IMR-90 (cell line): Measurements from ENCODE around the gene NDUFA3. TPM values are rescaled to one million over a fixed set of nuclear protein-coding genes. Genes with fewer than 3 reads are reported as not detected.

Experiments used
- ATAC-seq: fragments of 200-7000 bp; cut with Tn5 transposase; 2 replicates; pipeline ENCODE4 v1.9.1; 2020; ENCODE audit warnings: low read depth, mild to moderate bottlenecking, moderate library complexity
- BruUV-seq: library from RNA; stranded (reverse); fragments of 400-500 nt; replicated peaks from 2 replicates; lab custom pipeline; 2021; lab: Mats Ljungman, UMichigan
- CTCF ChIA-PET: fragments of 300-600 bp; formaldehyde crosslinking; extraction: SDS; loops from one replicate; lab custom pipeline; 2021; ENCODE audit warnings: antibody characterized with exemption; lab: Yijun Ruan, JAX
- POLR2A ChIA-PET: fragments of 300-600 bp; sonication (Branson Sonifier 250); formaldehyde crosslinking; loops from one replicate; lab custom pipeline; 2022; ENCODE audit warnings: antibody characterized with exemption; ENCODE audit not compliant: unreplicated experiment; lab: Charles Lee
- DNase-seq: peaks from one replicate; pipeline ENCODE4 v3.0.0; 2013
- H2AFZ ChIP-seq: replicated peaks from 2 replicates; pipeline ENCODE3; 2013; ENCODE audit warnings: low read length, mild to moderate bottlenecking; ENCODE audit not compliant: poor library complexity
- H2AK5ac ChIP-seq: 2 replicates; pipeline ENCODE4 v1.6.1; 2013; ENCODE audit warnings: low read depth, low read length, inconsistent platforms
- H2AK9ac ChIP-seq: replicated peaks from 2 replicates; pipeline ENCODE3; 2013; ENCODE audit warnings: mild to moderate bottlenecking, low read depth, low read length, moderate library complexity; ENCODE audit not compliant: poor library complexity
- H2BK120ac ChIP-seq: 2 replicates; pipeline ENCODE4 v1.6.1; 2013; ENCODE audit warnings: low read depth, low read length, inconsistent platforms
- H2BK15ac ChIP-seq: 3 replicates; pipeline ENCODE4 v1.6.1; 2013; ENCODE audit warnings: low read depth, low read length, inconsistent platforms
- H2BK20ac ChIP-seq: 2 replicates; pipeline ENCODE4 v1.6.1; 2013; ENCODE audit warnings: low read depth, mild to moderate bottlenecking, inconsistent platforms, low read length, moderate library complexity
- H2BK5ac ChIP-seq: 2 replicates; pipeline ENCODE4 v1.6.1; 2013; ENCODE audit warnings: mild to moderate bottlenecking, low read depth, low read length, inconsistent platforms; ENCODE audit not compliant: poor library complexity, severe bottlenecking
- H3K14ac ChIP-seq: replicated peaks from 2 replicates; pipeline ENCODE4 v1.6.1; 2013; ENCODE audit warnings: low read depth, low read length, inconsistent platforms
- H3K18ac ChIP-seq: 2 replicates; pipeline ENCODE4 v1.6.1; 2013; ENCODE audit warnings: low read depth, low read length, control low read depth
- H3K23ac ChIP-seq: 2 replicates; pipeline ENCODE4 v1.6.1; 2013; ENCODE audit warnings: low read depth, low read length, inconsistent platforms
- H3K27ac ChIP-seq: 2 replicates; pipeline ENCODE4 v1.5.1; 2013; ENCODE audit warnings: mild to moderate bottlenecking, control low read depth, low read length; ENCODE audit not compliant: insufficient read depth
- H3K27me3 ChIP-seq: 2 replicates; pipeline ENCODE4 v1.6.1; 2013; ENCODE audit warnings: low read length; ENCODE audit not compliant: control insufficient read depth, insufficient read depth
- H3K36me3 ChIP-seq: 2 replicates; pipeline ENCODE4 v1.6.1; 2013; ENCODE audit warnings: low read length, mixed read lengths; ENCODE audit not compliant: control insufficient read depth, insufficient read depth
- H3K4ac ChIP-seq: 2 replicates; pipeline ENCODE4 v1.6.1; 2013; ENCODE audit warnings: low read depth, low read length, inconsistent platforms
- H3K4me1 ChIP-seq: 2 replicates; pipeline ENCODE4 v1.6.1; 2013; ENCODE audit warnings: low read length, mixed read lengths; ENCODE audit not compliant: control insufficient read depth, insufficient read depth
- H3K4me2 ChIP-seq: 2 replicates; pipeline ENCODE4 v1.6.1; 2013; ENCODE audit warnings: low read depth, mild to moderate bottlenecking, control low read depth, low read length, moderate library complexity
- H3K4me3 ChIP-seq: 2 replicates; pipeline ENCODE4 v1.5.1; 2013; ENCODE audit warnings: low read depth, mild to moderate bottlenecking, control low read depth, low read length, moderate library complexity; ENCODE audit not compliant: insufficient read depth
- H3K56ac ChIP-seq: 2 replicates; pipeline ENCODE4 v1.6.1; 2013; ENCODE audit warnings: low read length, inconsistent platforms; ENCODE audit not compliant: insufficient read depth; ENCODE audit errors: extremely low read depth
- H3K79me1 ChIP-seq, 2 experiments: 2 replicates each; pipeline ENCODE4 v1.6.1; 2013; ENCODE audit warnings: low read length in 2 of 2, inconsistent platforms in 1 of 2, low read depth in 1 of 2
- H3K9ac ChIP-seq: 2 replicates; pipeline ENCODE4 v1.6.1; 2013; ENCODE audit warnings: low read depth, low read length, control low read depth
- H3K9me1 ChIP-seq: 2 replicates; pipeline ENCODE4 v1.6.1; 2013; ENCODE audit warnings: low read length, inconsistent platforms; ENCODE audit not compliant: insufficient read depth
- H3K9me3 ChIP-seq: 2 replicates; pipeline ENCODE4 v1.6.1; 2013; ENCODE audit warnings: low read length; ENCODE audit not compliant: control insufficient read depth, insufficient read depth
- H4K20me1 ChIP-seq: 2 replicates; pipeline ENCODE4 v1.6.1; 2013; ENCODE audit warnings: low read length, inconsistent platforms; ENCODE audit not compliant: insufficient read depth
- H4K5ac ChIP-seq: 2 replicates; pipeline ENCODE4 v1.6.1; 2013; ENCODE audit warnings: mild to moderate bottlenecking, low read depth, low read length, control low read depth
- H4K8ac ChIP-seq, 2 experiments: 2 replicates each; pipeline ENCODE4 v1.6.1; 2013; ENCODE audit warnings: low read depth in 2 of 2, low read length in 2 of 2, control low read depth in 1 of 2, inconsistent platforms in 1 of 2
- H4K91ac ChIP-seq: 2 replicates; pipeline ENCODE4 v1.6.1; 2013; ENCODE audit warnings: low read depth, low read length, inconsistent platforms; ENCODE audit not compliant: insufficient read depth
- BHLHE40 ChIP-seq: fragments of 150-350 bp; IDR thresholded peaks from 2 replicates; pipeline ENCODE4 v1.6.1; 2016; ENCODE audit warnings: mild to moderate bottlenecking, low read depth, low read length
- CEBPB ChIP-seq: IDR thresholded peaks from 2 replicates; pipeline ENCODE4 v1.6.1; 2012; ENCODE audit warnings: low read depth, low read length, improper control_type of control experiment
- CHD1 ChIP-seq: IDR thresholded peaks from 2 replicates; pipeline ENCODE4 v1.6.1; 2012; ENCODE audit warnings: low read depth, low read length, improper control_type of control experiment
- FOS ChIP-seq: fragments of 150-350 bp; IDR thresholded peaks from 2 replicates; pipeline ENCODE4 v1.6.1; 2016; ENCODE audit warnings: low read depth, low read length
- MAFK ChIP-seq: IDR thresholded peaks from 2 replicates; pipeline ENCODE4 v1.6.1; 2012; ENCODE audit warnings: low read depth, low read length, improper control_type of control experiment
- MAZ ChIP-seq: IDR thresholded peaks from 2 replicates; pipeline ENCODE4 v1.6.1; 2012; ENCODE audit warnings: low read depth, mild to moderate bottlenecking, low read length, improper control_type of control experiment, moderate library complexity, borderline replicate concordance
- MXI1 ChIP-seq: IDR thresholded peaks from 2 replicates; pipeline ENCODE4 v1.6.1; 2012; ENCODE audit warnings: low read depth, mild to moderate bottlenecking, low read length, moderate library complexity, borderline replicate concordance
- NFE2L2 ChIP-seq: fragments of 150-350 bp; IDR thresholded peaks from 2 replicates; pipeline ENCODE4 v1.6.1; 2016; ENCODE audit warnings: low read depth, mild to moderate bottlenecking, low read length
- POLR2A ChIP-seq: IDR thresholded peaks from 2 replicates; pipeline ENCODE4 v1.6.1; 2012; ENCODE audit warnings: mild to moderate bottlenecking, low read depth, low read length
- RAD21 ChIP-seq: IDR thresholded peaks from 2 replicates; pipeline ENCODE4 v1.6.1; 2012; ENCODE audit warnings: low read length, improper control_type of control experiment
- RCOR1 ChIP-seq: IDR thresholded peaks from 2 replicates; pipeline ENCODE4 v1.6.1; 2012; ENCODE audit warnings: mild to moderate bottlenecking, low read length, improper control_type of control experiment; ENCODE audit not compliant: insufficient replicate concordance
- RFX5 ChIP-seq: IDR thresholded peaks from 2 replicates; pipeline ENCODE4 v1.8.0; 2012; ENCODE audit warnings: low read depth, mild to moderate bottlenecking, low read length, moderate library complexity
- SMC3 ChIP-seq: fragments of 150-350 bp; IDR thresholded peaks from 2 replicates; pipeline ENCODE4 v1.6.1; 2016; ENCODE audit warnings: low read depth, mild to moderate bottlenecking, antibody characterized with exemption, low read length, moderate library complexity
- WGBS, 2 experiments: methylation state at CpG; one replicate each; pipeline versions ENCODE4 v1.1.5 to v1.1.7; 2013; ENCODE audit warnings: missing lambda C conversion rate in 2 of 2; ENCODE audit not compliant: insufficient read length in 1 of 2; ENCODE audit errors: extremely low coverage in 2 of 2; 5-methylcytosine and 5-hydroxymethylcytosine counted together
- dilution Hi-C: fragments of 300-500 bp; cut with HindIII; formaldehyde crosslinking; loops from one replicate; pipeline ENCODE4 v1.14.3; 2018; ENCODE audit warnings: low sequenced_read_pairs; ENCODE audit not compliant: unreplicated experiment
- in situ Hi-C: fragments of 300-500 bp; cut with MboI; formaldehyde crosslinking; loops from 3 replicates; pipeline ENCODE4 v1.14.3; 2019; ENCODE audit warnings: low sequenced_read_pairs, inconsistent platforms, mixed read lengths
- intact Hi-C: fragments of 100-400 bp; cut with micrococcal nuclease; formaldehyde crosslinking; loops from 2 replicates; pipeline ENCODE4 v1.10.0; 2022
- polyA plus RNA-seq, 3 experiments: library from polyadenylated mRNA; depleted of rRNA; stranded (reverse); fragments of >200 nt; gene quantifications; 2 replicates each; pipeline ENCODE4 v1.2.3, GENCODE V29; 2012; ENCODE audit warnings: low replicate concordance in 1 of 3
- total RNA-seq: library from RNA; depleted of rRNA; stranded (reverse); fragments of >200 nt; gene quantifications from 2 replicates; pipeline ENCODE4 v1.2.3, GENCODE V29; 2012
- TF ChIP-seq, protein P1 (sequence below): fragments of 150-350 bp; IDR thresholded peaks from 2 replicates; pipeline ENCODE4 v1.6.1; 2016; ENCODE audit warnings: low read depth, mild to moderate bottlenecking, low read length, moderate library complexity, borderline replicate concordance
- TF ChIP-seq, protein P2 (sequence below): fragments of 150-350 bp; IDR thresholded peaks from 2 replicates; pipeline ENCODE4 v1.6.1; 2017; ENCODE audit warnings: mild to moderate bottlenecking, antibody characterized with exemption, low read length, low read depth
- TF ChIP-seq, protein P3 (sequence below): conservative IDR thresholded peaks from 2 replicates; pipeline ENCODE4 v1.5.1; 2012; ENCODE audit warnings: mild to moderate bottlenecking, low read depth, low read length, improper control_type of control experiment

NDUFA3 gene
- total and polyA plus RNA-seq, 2 of the 4 experiments (the other 2 are of a cell fraction), result 7.9 to 85.0 TPM

DNA sequence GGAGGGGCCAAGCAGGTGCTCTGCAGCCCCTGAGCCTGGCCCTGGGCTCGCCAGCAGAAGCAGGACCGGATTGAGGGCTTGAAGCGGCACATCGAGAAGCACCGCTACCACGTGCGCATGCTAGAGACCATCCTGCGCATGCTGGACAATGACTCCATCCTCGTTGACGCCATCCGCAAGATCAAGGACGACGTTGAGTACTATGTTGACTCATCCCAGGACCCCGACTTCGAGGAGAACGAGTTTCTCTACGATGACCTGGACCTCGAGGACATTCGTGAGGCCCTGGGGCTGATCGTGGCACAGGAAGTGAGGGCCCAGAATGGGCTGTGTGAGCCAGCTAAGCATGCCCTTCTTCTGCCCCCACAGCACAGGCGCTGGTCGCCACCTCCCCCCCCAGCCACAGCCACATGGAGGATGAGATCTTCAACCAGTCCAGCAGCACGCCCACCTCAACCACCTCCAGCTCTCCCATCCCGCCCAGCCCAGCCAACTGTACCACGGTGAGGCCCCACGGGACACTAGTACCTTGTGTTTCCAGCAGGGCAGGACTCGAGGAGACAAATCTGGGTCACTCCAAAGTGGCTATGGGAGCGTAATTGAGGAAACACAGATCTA is 43.0 kb downstream of the NDUFA3 start:
- POLR2A ChIA-PET, result no interaction called here
- Histone ChIP-seq H2BK5ac (no peak overlapping the region), H3K27ac (no peak overlapping the region), H2BK20ac (no peak overlapping the region), H3K9me1 (0 out of 2 replicates have a peak, but pooled peaks cover 3% of the 10 kb centered on the region), H3K4ac (no peak overlapping the region), H3K79me1 (peaks cover 22 to 46% of the 10 kb centered on the region in 2 experiments), H3K18ac (no peak overlapping the region), H3K56ac (no peak overlapping the region), H3K23ac (no peak overlapping the region), H4K91ac (no peak overlapping the region), H3K9me3 (no peaks in the 10 kb centered on the region), H3K36me3 (peaks cover 80% of the 10 kb centered on the region), H3K9ac (no peak overlapping the region), H3K27me3 (no peaks in the 10 kb centered on the region), H3K4me1 (no peaks in the 10 kb centered on the region), H2BK120ac (no peak overlapping the region), H2AK5ac (no peak overlapping the region), H4K5ac (no peak overlapping the region), H3K14ac (no peak overlapping the region), H2BK15ac (no peak overlapping the region), H4K20me1 (peaks cover 37% of the 10 kb centered on the region), H2AFZ (no peak overlapping the region), H3K4me3 (no peak overlapping the region), H4K8ac (no peak overlapping the region), H2AK9ac (no peak overlapping the region), H3K4me2 (no peak overlapping the region)
- no peak for DNase-seq
- ATAC-seq, result no peak
- intact Hi-C loops (no loop called here), dilution Hi-C loops (no loop called here), in situ Hi-C loops (loop anchor here (25.0 kb wide), 1 partner anchor 1517 kb away; the partner anchor contains the start of gene U2AF2)
- TF ChIP-seq RCOR1 (no peak), RFX5 (no peak), MXI1 (no peak), NFE2L2 (no peak), BHLHE40 (no peak), SMC3 (no peak), POLR2A (no peak), CHD1 (no peak), MAZ (no peak), RAD21 (no peak), CEBPB (no peak), FOS (no peak), MAFK (no peak)
- TF ChIP-seq, protein P1, sequence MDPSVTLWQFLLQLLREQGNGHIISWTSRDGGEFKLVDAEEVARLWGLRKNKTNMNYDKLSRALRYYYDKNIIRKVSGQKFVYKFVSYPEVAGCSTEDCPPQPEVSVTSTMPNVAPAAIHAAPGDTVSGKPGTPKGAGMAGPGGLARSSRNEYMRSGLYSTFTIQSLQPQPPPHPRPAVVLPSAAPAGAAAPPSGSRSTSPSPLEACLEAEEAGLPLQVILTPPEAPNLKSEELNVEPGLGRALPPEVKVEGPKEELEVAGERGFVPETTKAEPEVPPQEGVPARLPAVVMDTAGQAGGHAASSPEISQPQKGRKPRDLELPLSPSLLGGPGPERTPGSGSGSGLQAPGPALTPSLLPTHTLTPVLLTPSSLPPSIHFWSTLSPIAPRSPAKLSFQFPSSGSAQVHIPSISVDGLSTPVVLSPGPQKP, result no peak
- TF ChIP-seq, protein P2, sequence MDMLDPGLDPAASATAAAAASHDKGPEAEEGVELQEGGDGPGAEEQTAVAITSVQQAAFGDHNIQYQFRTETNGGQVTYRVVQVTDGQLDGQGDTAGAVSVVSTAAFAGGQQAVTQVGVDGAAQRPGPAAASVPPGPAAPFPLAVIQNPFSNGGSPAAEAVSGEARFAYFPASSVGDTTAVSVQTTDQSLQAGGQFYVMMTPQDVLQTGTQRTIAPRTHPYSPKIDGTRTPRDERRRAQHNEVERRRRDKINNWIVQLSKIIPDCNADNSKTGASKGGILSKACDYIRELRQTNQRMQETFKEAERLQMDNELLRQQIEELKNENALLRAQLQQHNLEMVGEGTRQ, result no peak
- TF ChIP-seq, protein P3, sequence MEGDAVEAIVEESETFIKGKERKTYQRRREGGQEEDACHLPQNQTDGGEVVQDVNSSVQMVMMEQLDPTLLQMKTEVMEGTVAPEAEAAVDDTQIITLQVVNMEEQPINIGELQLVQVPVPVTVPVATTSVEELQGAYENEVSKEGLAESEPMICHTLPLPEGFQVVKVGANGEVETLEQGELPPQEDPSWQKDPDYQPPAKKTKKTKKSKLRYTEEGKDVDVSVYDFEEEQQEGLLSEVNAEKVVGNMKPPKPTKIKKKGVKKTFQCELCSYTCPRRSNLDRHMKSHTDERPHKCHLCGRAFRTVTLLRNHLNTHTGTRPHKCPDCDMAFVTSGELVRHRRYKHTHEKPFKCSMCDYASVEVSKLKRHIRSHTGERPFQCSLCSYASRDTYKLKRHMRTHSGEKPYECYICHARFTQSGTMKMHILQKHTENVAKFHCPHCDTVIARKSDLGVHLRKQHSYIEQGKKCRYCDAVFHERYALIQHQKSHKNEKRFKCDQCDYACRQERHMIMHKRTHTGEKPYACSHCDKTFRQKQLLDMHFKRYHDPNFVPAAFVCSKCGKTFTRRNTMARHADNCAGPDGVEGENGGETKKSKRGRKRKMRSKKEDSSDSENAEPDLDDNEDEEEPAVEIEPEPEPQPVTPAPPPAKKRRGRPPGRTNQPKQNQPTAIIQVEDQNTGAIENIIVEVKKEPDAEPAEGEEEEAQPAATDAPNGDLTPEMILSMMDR, result no peak
- BruUV-seq, result no TSS peak
- WGBS, 2 experiments, result 97% methylated on average over 11 of the region's 28 CpGs; no CpG with 5 or more reads in 1 of the 2 experiments
- CTCF ChIA-PET, result no interaction called here
